ENCODE results near the gene SPINK4. TPM values are rescaled to one million over a fixed set of nuclear protein-coding genes. Genes with fewer than 3 reads are reported as not detected.

SPINK4 gene
- total RNA-seq, 1 donor from 2014 or later = not detected

DNA sequence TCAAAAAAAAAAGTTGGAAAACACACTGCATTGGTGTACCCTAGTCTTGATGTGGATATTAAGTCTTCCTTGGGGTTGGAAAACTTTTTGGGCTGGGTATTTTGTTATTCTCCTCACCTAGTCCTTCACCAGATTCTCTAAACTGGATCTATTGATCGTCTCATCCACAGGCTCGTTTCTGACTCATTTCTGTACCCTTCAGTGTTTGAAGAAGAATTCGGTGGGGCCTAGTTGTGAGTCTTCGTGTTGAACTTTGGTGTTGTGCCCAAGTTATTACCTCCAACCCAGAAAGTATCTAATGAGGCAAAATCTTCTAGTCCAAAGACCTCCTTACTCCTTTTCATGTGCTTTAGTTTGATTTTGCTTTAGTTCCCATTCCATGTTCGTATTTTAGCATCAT, 51.9 kb downstream of the SPINK4 start:
- no peak for DNase-seq (ENCODE audit: low read depth)

DNA sequence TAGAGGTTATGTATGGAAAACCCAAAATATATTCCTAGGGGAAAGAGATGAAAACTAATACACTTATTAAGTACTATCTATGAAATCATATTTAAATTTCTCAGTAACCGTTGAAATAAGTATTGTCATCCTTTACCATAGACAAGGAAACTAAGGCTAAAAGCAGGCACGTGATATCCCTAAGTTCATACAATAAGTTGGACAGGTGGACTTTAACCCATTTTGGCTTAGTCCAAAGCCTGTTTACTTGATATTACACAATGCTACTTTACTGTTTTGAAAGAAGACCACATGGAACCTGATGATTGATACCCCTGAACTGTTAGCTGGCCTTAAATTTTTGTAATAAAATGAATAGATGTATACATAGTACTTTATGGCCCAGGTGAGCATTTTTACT, 53.8 kb downstream of the SPINK4 start:
- no peak for DNase-seq (ENCODE audit: low read depth)

DNA sequence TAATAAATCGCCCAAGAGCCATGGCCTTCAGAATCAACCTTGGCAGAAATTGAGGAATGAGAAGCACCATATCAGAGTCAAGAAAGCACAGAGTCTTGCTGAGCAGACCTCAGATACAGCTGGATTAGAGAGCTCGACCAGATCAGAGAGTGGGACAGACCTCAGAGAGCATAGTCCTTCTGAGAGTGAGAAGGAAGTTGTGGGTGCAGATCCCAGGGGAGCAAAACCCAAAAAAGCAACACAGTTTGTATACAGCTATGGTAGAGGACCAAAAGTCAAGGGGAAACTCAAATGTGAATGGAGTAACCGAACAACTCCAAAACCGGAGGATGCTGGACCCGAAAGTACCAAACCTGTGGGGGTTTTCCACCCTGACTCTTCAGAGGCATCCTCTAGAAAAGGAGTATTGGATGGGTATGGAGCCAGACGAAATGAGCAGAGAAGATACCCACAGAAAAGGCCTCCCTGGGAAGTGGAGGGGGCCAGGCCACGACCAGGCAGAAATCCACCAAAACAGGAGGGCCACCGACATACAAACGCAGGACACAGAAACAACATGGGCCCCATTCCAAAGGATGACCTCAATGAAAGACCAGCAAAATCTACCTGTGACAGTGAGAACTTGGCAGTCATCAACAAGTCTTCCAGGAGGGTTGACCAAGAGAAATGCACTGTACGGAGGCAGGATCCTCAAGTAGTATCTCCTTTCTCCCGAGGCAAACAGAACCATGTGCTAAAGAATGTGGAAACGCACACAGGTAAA, 54.9 kb downstream of the SPINK4 start:
- DNase-seq (ENCODE audit: low read depth) = no peak

DNA sequence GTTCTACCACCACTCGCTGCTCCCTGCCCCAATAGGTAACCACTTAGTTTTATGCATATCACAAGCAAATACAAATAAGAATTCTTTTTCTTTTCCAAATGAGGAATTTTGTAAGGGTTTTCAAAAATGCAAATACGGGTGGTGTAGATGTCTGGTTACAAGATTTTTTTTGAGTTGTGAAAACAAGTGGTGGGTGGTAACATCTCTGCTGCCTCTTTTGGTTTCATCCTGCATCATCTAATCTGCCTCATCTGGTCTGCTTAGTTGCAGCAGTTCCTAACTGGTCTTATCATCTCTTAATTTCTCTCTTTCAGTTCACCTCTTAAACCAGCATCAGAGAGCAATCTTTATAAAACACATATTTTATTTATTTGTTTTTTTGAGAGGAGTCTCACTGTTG, 55.6 kb downstream of the SPINK4 start:
- DNase-seq (ENCODE audit: low read depth) = no peak

DNA sequence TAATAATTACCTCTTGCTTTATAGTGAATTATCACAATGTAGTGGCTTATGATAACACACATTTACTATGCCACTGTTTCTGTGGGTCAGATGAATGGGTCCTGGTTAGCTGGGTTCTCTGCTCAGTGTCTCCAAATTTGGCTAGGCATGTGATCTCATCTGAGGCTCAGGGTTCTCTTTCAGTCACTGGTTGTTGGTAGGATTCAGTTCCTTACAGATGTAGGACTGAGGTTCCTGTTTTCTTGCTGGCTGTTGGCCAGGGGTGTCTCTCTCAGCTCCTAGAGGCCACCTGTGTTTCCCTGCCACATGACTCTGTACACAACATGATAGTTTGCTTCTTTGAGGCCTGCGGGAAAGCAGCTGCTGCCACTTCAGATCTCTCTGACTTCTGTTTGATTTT, 57.5 kb downstream of the SPINK4 start:
- DNase-seq (ENCODE audit: low read depth) = peak; percentile 7

Other genes with a start within 250 kb of the SPINK4 start
- gene APTX, start 238.5 kb upstream of the SPINK4 start, total RNA-seq = 48.4 and 54.2 TPM in 2 replicates
- gene DNAJA1, start 214.9 kb upstream of the SPINK4 start, total RNA-seq = 130 and 185 TPM in 2 replicates
- gene SMU1, start 163.5 kb upstream of the SPINK4 start, total RNA-seq = 36.1 and 45.7 TPM in 2 replicates
- gene B4GALT1, start 72.8 kb upstream of the SPINK4 start, total RNA-seq = 37.7 and 113 TPM in 2 replicates
- 14.4 and 50.9 TPM in 2 replicates for gene BAG1, start 24.5 kb downstream of the SPINK4 start, total RNA-seq
- gene CHMP5, start 24.9 kb downstream of the SPINK4 start, total RNA-seq = 161 and 196 TPM in 2 replicates
- 16.3 and 34.8 TPM in 2 replicates for gene NFX1, start 50.3 kb downstream of the SPINK4 start, total RNA-seq
- gene AQP7, start 162.4 kb downstream of the SPINK4 start, total RNA-seq = 0.25 TPM in 1 of 2 replicates, not detected in the other
- gene AQP3, start 207.4 kb downstream of the SPINK4 start, total RNA-seq = 0.35 and 4.4 TPM in 2 replicates
- gene NOL6, start 233.8 kb downstream of the SPINK4 start, total RNA-seq = 25.7 and 33.1 TPM in 2 replicates

Measured in renal cortical epithelial cell (primary cell).